NOMO-1 treated with dmso at 0.1 percent for 144 hours (cell line): Measurements from ENCODE around the gene ZNF431.
"Not testable (repeated sequence)": the region's sequence is repeated elsewhere in the genome, so short reads cannot be mapped to it uniquely, and the experiment has no call there.

ENCODE experiments used
- DNase-seq: peaks from one replicate; lab custom pipeline; 2025; ENCODE audit not compliant: unreplicated experiment; lab: John Stamatoyannopoulos, UW

ZNF431 gene

GRCh38 chr19:21143854-21144253, 2.0 kb downstream of the ZNF431 start:
- DNase-seq = no peak

- no peak for DNase-seq
These were observed 5.7 kb downstream of the ZNF431 start for GRCh38 chr19:21147540-21147939.

GRCh38 chr19:21148681-21149080, 6.8 kb downstream of the ZNF431 start:
- DNase-seq = no peak

GRCh38 chr19:21149877-21150276, 8.0 kb downstream of the ZNF431 start:
- no peak for DNase-seq

- no peak for DNase-seq
These were observed 9.6 kb downstream of the ZNF431 start for GRCh38 chr19:21151460-21151859.

GRCh38 chr19:21158523-21159135, 16.8 kb downstream of the ZNF431 start:
- DNase-seq = no peak

GRCh38 chr19:21164541-21164940, 22.7 kb downstream of the ZNF431 start:
- DNase-seq = no peak

GRCh38 chr19:21166436-21166835, 24.6 kb downstream of the ZNF431 start:
- no peak for DNase-seq

- DNase-seq = no peak
These were observed 55.9 kb downstream of the ZNF431 start for GRCh38 chr19:21197590-21198295.

GRCh38 chr19:21202865-21203494, 61.1 kb downstream of the ZNF431 start:
- DNase-seq = peak; percentile 22

GRCh38 chr19:21210037-21210621, 68.3 kb downstream of the ZNF431 start:
- no peak for DNase-seq

GRCh38 chr19:21221693-21222092, 79.9 kb downstream of the ZNF431 start:
- DNase-seq = no peak

- DNase-seq = not testable (repeated sequence)
These were observed 88.1 kb downstream of the ZNF431 start for GRCh38 chr19:21229938-21230337.

GRCh38 chr19:21233691-21234090, 91.9 kb downstream of the ZNF431 start:
- DNase-seq = no peak

- not testable (repeated sequence) for DNase-seq
These were observed 94.9 kb downstream of the ZNF431 start for GRCh38 chr19:21236751-21237150.

- no peak for DNase-seq
These were observed 96.8 kb downstream of the ZNF431 start for GRCh38 chr19:21238670-21239069.
